ENCODE data around the gene GNAQ.

GNAQ gene

GRCh38 chr9:78004478-78005229 lies 27.0 kb downstream of the GNAQ start:
- in situ Hi-C loops (cut with MboI; ENCODE audit: low sequenced_read_pairs): no loop called here

- in situ Hi-C loops (cut with MboI; ENCODE audit: low sequenced_read_pairs): no loop called here
These were observed 27.9 kb downstream of the GNAQ start for GRCh38 chr9:78003730-78004129.

GRCh38 chr9:78001946-78002731 lies 29.5 kb downstream of the GNAQ start:
- in situ Hi-C loops (cut with MboI; ENCODE audit: low sequenced_read_pairs): no loop called here

- in situ Hi-C loops (cut with MboI; ENCODE audit: low sequenced_read_pairs): no loop called here
These were observed 31.4 kb downstream of the GNAQ start for GRCh38 chr9:78000221-78000620.

- in situ Hi-C loops (cut with MboI; ENCODE audit: low sequenced_read_pairs): no loop called here
These were observed 32.4 kb downstream of the GNAQ start for GRCh38 chr9:77999231-77999631.

- in situ Hi-C loops (cut with MboI; ENCODE audit: low sequenced_read_pairs): no loop called here
These were observed 33.9 kb downstream of the GNAQ start for GRCh38 chr9:77997611-77998284.

GRCh38 chr9:77996696-77997095 lies 34.9 kb downstream of the GNAQ start:
- in situ Hi-C loops (cut with MboI; ENCODE audit: low sequenced_read_pairs): no loop called here

- in situ Hi-C loops (cut with MboI; ENCODE audit: low sequenced_read_pairs): no loop called here
These were observed 40.4 kb downstream of the GNAQ start for GRCh38 chr9:77991191-77991590.

- in situ Hi-C loops (cut with MboI; ENCODE audit: low sequenced_read_pairs): no loop called here
These were observed 41.7 kb downstream of the GNAQ start for GRCh38 chr9:77989909-77990308.

GRCh38 chr9:77989458-77989857 lies 42.2 kb downstream of the GNAQ start:
- in situ Hi-C loops (cut with MboI; ENCODE audit: low sequenced_read_pairs): no loop called here

- in situ Hi-C loops (cut with MboI; ENCODE audit: low sequenced_read_pairs): no loop called here
These were observed 43.0 kb downstream of the GNAQ start for GRCh38 chr9:77988630-77989029.

GRCh38 chr9:77987880-77988525 lies 43.6 kb downstream of the GNAQ start:
- in situ Hi-C loops (cut with MboI; ENCODE audit: low sequenced_read_pairs): no loop called here

GRCh38 chr9:77987081-77987656 lies 44.4 kb downstream of the GNAQ start:
- in situ Hi-C loops (cut with MboI; ENCODE audit: low sequenced_read_pairs): no loop called here

GRCh38 chr9:77985996-77986395 lies 45.6 kb downstream of the GNAQ start:
- in situ Hi-C loops (cut with MboI; ENCODE audit: low sequenced_read_pairs): no loop called here

GRCh38 chr9:77983320-77983662 lies 48.3 kb downstream of the GNAQ start:
- in situ Hi-C loops (cut with MboI; ENCODE audit: low sequenced_read_pairs): no loop called here

GRCh38 chr9:77982581-77983319 lies 48.9 kb downstream of the GNAQ start:
- in situ Hi-C loops (cut with MboI; ENCODE audit: low sequenced_read_pairs): no loop called here

GRCh38 chr9:77981907-77982306 lies 49.7 kb downstream of the GNAQ start:
- in situ Hi-C loops (cut with MboI; ENCODE audit: low sequenced_read_pairs): no loop called here

- in situ Hi-C loops (cut with MboI; ENCODE audit: low sequenced_read_pairs): no loop called here
These were observed 50.3 kb downstream of the GNAQ start for GRCh38 chr9:77981332-77981731.

GRCh38 chr9:77980622-77981021 lies 51.0 kb downstream of the GNAQ start:
- in situ Hi-C loops (cut with MboI; ENCODE audit: low sequenced_read_pairs): no loop called here

GRCh38 chr9:77978086-77978781 lies 53.4 kb downstream of the GNAQ start:
- in situ Hi-C loops (cut with MboI; ENCODE audit: low sequenced_read_pairs): no loop called here

Measured in hTERT RPE-1 (cell line).